Stomach (tissue), 9 donors: ENCODE measurements around the gene RASD2. TPM values are rescaled to one million over a fixed set of nuclear protein-coding genes. Genes with fewer than 3 reads are reported as not detected.

ENCODE experiments used
- DNase-seq, 2 donors: peaks; one replicate each; pipeline versions ENCODE4 v3.0.0 to v3.0.0-alpha.2; 2013 to 2019
- H3K27ac ChIP-seq, 5 donors: fragments of 200-600 bp in 4 of 5; sonication (generic) in 4 of 5; one replicate each; pipeline ENCODE4 v1.5.1; 2013 to 2019; ENCODE audit warnings: mild to moderate bottlenecking in 1 of 5, moderate library complexity in 1 of 5
- H3K27me3 ChIP-seq, 3 donors: fragments of 200-600 bp; sonication (generic); one replicate each; pipeline ENCODE4 v1.5.1; 2017 to 2019; ENCODE audit warnings: mixed run types in 1 of 3
- H3K36me3 ChIP-seq, 4 donors: fragments of 200-600 bp; sonication (generic); 1 replicate in 3 of 4; 2 replicates in 1 of 4; pipeline ENCODE4 v1.5.1; 2016 to 2019
- H3K4me1 ChIP-seq, 4 donors: fragments of 200-600 bp; sonication (generic); one replicate each; pipeline ENCODE4 v1.5.1; 2016 to 2019
- H3K4me3 ChIP-seq, 4 donors: fragments of 200-600 bp; sonication (generic) in 3 of 4; one replicate each; pipeline ENCODE4 v1.5.1; 2016 to 2019; ENCODE audit warnings: mild to moderate bottlenecking in 1 of 4
- H3K9me3 ChIP-seq, 4 donors: fragments of 200-600 bp; sonication (generic); one replicate each; pipeline ENCODE4 v1.5.1; 2016 to 2019
- CTCF ChIP-seq, 7 experiments: fragments of 450-650 bp in 4 of 7; fragments of 200-600 bp in 3 of 7; sonication (generic) in 3 of 7; IDR thresholded peaks; one replicate each; pipeline ENCODE4 v1.5.1; 2016 to 2019; ENCODE audit warnings: antibody characterized with exemption in 7 of 7, control low read depth in 2 of 7, mild to moderate bottlenecking in 1 of 7
- EP300 ChIP-seq: sonication (generic); formaldehyde crosslinking; IDR thresholded peaks from one replicate; pipeline ENCODE4 v1.6.1; 2017; ENCODE audit warnings: antibody characterized with exemption
- POLR2A ChIP-seq, 4 donors: fragments of 450-650 bp; IDR thresholded peaks; one replicate each; pipeline ENCODE4 v1.6.1; 2016; ENCODE audit warnings: antibody characterized with exemption in 4 of 4, control low read depth in 2 of 4, mild to moderate bottlenecking in 1 of 4, moderate library complexity in 1 of 4
- POLR2AphosphoS5 ChIP-seq, 3 donors: sonication (generic); formaldehyde crosslinking; IDR thresholded peaks; one replicate each; pipeline ENCODE4 v1.6.1; 2016; ENCODE audit warnings: antibody characterized with exemption in 3 of 3
- WGBS, 5 donors: extraction: QIAGEN DNeasy Blood & Tissue Kit in 3 of 5; methylation state at CpG; one replicate each; pipeline versions ENCODE4 v1.1.5 to v1.1.7; 2013 to 2018; 5-methylcytosine and 5-hydroxymethylcytosine counted together
- intact Hi-C: fragments of 100-400 bp; cut with DNase I; formaldehyde crosslinking; loops from one replicate; pipeline ENCODE4 v1.15.1; 2023; ENCODE audit warnings: low total_unique reads
- polyA plus RNA-seq, 3 donors: library from polyadenylated mRNA; stranded (reverse); fragments of 200-250 nt; gene quantifications; one replicate each; pipeline ENCODE4 v1.2.3, GENCODE V29; 2013
- total RNA-seq, 5 donors: library from RNA; depleted of rRNA; stranded (reverse); fragments of >200 nt; gene quantifications; one replicate each; pipeline versions ENCODE4 v1.1.0 to v1.2.3, GENCODE V29; 2014 to 2016
- donor health status: healthy with polysubstance abuse.
- donor health status: Bipolar disorder and iron deficiency.
- donor health status: healthy.

The RASD2 gene
- total and polyA plus RNA-seq, 8 donors: 0.43 to 3.6 (median 0.72) TPM

DNA sequence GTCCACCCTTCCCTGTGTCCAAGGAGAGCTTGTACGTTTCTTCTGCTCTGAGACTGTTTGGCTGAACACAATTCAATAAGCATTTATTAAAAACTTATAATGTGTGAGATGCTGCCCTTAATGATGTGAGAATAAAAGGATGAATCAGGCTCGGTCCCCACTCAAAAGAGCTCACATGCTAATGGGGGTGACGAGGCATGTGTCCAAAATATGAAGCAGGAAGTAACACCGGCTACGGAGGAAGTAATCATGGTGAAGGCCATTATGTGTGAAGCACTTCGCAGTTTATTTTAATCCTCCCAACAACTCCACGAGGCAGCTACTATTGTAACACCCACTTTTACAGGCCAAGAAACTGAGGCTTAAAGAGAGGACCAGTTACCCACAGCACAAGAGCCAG lies 3.4 kb upstream of the RASD2 start:
- Histone ChIP-seq H3K4me1 (peaks cover 14 to 35% (median 20%) of the 10 kb centered on the region in 4 donors), H3K36me3 (no peaks in the 10 kb centered on the region), H3K9me3 (no peaks in the 10 kb centered on the region), H3K4me3 (no peak overlapping the region), H3K27ac (no peak overlapping the region), H3K27me3 (peaks cover 0 to 22% (median 10%) of the 10 kb centered on the region in 3 donors)
- no peak for DNase-seq
- WGBS, 5 donors: 65 to 74% (median 72%) methylated on average over 7 of the region's 7 CpGs
- no peak for TF ChIP-seq CTCF (IDR thresholded peaks at IDR 0.05)
- no peak for TF ChIP-seq POLR2A (IDR thresholded peaks at IDR 0.05)
- TF ChIP-seq EP300: no peak
- TF ChIP-seq POLR2AphosphoS5 (IDR thresholded peaks at IDR 0.05): no peak
- intact Hi-C loops: no loop called here

- peaks cover 0 to 38% (median 10%) of the 10 kb centered on the region in 3 donors for H3K27me3 ChIP-seq
- H3K4me1 ChIP-seq: peaks cover 14 to 42% (median 21%) of the 10 kb centered on the region in 4 donors
- TF ChIP-seq CTCF (IDR thresholded peaks at IDR 0.05): peak in 5 of 7 experiments; percentile 29 to 58 (median 51)
- TF ChIP-seq EP300: no peak
- WGBS, 5 donors: 60 to 87% (median 71%) methylated on average over 4 to 5 of the region's 5 CpGs
- H3K9me3 ChIP-seq: no peaks in the 10 kb centered on the region
- peak in 1 of 2 donors; percentile 42 for DNase-seq
- intact Hi-C loops: no loop called here
- no peaks in the 10 kb centered on the region for H3K36me3 ChIP-seq
- peak overlapping the region in 1 of 5 donors; percentile 83 for H3K27ac ChIP-seq
- no peak overlapping the region for H3K4me3 ChIP-seq
Measured at GRCh38 chr22:35538801-35539321, 1.8 kb upstream of the RASD2 start.

DNA sequence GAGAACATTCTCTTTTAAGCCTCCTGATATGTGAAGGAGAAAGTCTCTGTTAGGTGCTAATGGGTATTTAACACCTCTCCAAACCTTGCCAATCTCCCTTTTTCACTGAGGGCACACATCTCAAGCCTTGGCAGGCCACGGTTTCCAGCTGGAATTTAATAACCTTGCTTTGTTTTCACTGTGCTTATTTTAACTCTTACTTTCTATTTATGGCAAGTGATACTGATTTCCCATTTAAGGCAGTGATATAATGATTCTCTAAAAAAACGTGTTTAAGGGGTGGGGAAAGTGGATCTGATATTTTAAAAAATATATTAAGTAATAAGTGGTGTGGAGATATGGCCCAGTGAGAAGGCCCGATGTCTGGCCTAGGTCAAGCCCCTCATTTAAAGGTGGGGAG lies 1.1 kb upstream of the RASD2 start:
- intact Hi-C loops: no loop called here
- H3K27ac ChIP-seq: peak overlapping the region in 2 of 5 donors; percentile 63 to 83

GRCh38 chr22:35539910-35540594 lies 579 bp upstream of the RASD2 start:
- no peaks in the 10 kb centered on the region for H3K36me3 ChIP-seq
- peak overlapping the region; percentile 59 to 71 (median 62) for H3K4me3 ChIP-seq
- H3K27me3 ChIP-seq: peaks cover 0 to 48% (median 10%) of the 10 kb centered on the region in 3 donors
- peaks cover 14 to 42% (median 21%) of the 10 kb centered on the region in 4 donors for H3K4me1 ChIP-seq
- H3K27ac ChIP-seq: peak overlapping the region in 3 of 5 donors; percentile 22 to 83 (median 63)
- intact Hi-C loops: no loop called here
- WGBS, 5 donors: 2 to 23% (median 3%) methylated on average over 8 to 89 of the region's 89 CpGs
- H3K9me3 ChIP-seq: no peaks in the 10 kb centered on the region
- no peak for TF ChIP-seq POLR2A (IDR thresholded peaks at IDR 0.05)
- no peak for TF ChIP-seq POLR2AphosphoS5 (IDR thresholded peaks at IDR 0.05)
- no peak for TF ChIP-seq EP300
- no peak for TF ChIP-seq CTCF (IDR thresholded peaks at IDR 0.05)
- peak; percentile 66 to 80 for DNase-seq

More for the DNA sequence above, 1.1 kb upstream of the RASD2 start:
- Histone ChIP-seq H3K4me1 (peaks cover 14 to 42% (median 21%) of the 10 kb centered on the region in 4 donors), H3K9me3 (no peaks in the 10 kb centered on the region), H3K4me3 (peak overlapping the region in 3 of 4 donors; percentile 59 to 71 (median 65)), H3K36me3 (no peaks in the 10 kb centered on the region), H3K27me3 (peaks cover 0 to 44% (median 10%) of the 10 kb centered on the region in 3 donors)
- WGBS, 5 donors: 12 to 23% (median 22%) methylated on average over 3 of the region's 3 CpGs
- no peak for TF ChIP-seq POLR2A (IDR thresholded peaks at IDR 0.05)
- TF ChIP-seq EP300: no peak
- no peak for TF ChIP-seq CTCF (IDR thresholded peaks at IDR 0.05)
- no peak for TF ChIP-seq POLR2AphosphoS5 (IDR thresholded peaks at IDR 0.05)
- DNase-seq: no peak
